HTR-8/SVneo (cell line): ENCODE data around the gene ZC3H12D.

Experiments used
- DNase-seq: peaks from one replicate; pipeline ENCODE4 v3.0.0; 2011; ENCODE audit warnings: low spot score, mixed read lengths; ENCODE audit not compliant: insufficient read length
- FAIRE-seq: peaks from 2 replicates; lab custom pipeline; 2011; peaks lifted over from hg19 to GRCh38; lab: Jason Lieb, UNC

ZC3H12D gene

GRCh38 chr6:149487316-149487715 lies 2.5 kb upstream of the ZC3H12D start:
- FAIRE-seq (no peak), DNase-seq (no peak)

DNA sequence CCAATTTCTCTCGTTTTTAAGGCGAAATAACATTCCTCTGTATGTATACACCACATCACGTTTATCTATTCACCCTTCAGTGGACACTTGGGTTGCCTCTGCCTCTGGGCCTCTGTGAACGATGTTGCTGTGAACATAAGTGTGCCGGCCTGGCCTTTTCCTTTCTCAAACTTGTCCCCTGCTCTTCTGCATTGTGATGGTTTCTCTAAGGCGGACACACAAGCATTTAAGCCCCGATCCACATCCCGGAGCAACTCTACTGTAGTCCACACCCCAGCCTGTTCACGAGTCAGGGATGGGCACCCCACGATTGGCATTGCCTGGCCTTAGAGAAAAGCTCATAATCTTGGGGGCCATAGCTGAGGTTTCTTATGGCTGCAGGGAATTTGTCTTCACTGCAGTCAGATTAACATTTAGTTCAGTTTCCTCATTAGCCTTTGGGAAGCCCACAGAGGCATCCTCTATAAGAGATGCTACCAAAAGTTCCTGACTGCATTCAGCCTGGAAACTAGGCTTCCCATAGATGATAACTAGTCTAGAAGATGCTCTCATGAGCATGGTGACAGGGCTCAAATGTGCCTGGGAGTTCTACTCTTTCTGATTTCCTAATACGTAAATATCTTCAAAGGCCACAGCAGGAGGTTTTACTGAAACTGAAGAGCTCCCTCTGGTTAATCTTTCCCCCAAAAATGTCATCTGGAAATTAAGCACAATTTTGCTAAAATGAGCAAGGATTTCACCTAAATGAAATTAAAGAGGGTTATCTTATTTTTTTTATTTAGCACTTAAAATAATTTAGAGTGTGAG lies 762 bp downstream of the ZC3H12D start:
- no peak for FAIRE-seq

DNA sequence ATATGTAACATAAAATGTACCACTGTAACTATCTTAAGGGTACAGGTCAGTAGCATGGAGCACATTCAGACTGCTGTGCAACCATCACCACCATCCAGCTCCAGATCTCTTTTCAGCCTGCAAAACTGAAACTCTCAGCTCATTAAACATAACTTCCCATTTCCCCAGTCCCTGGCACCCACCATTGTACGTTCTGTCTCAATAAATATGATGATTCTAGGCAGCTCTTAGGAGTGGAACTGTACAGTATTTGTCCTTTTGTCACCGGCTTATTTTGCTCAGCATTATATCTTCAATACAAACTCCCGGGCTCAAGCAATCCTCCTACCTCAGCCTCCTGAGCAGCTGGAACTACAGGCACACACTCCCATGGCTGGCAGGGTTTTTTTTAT lies 1.5 kb downstream of the ZC3H12D start:
- FAIRE-seq (no peak), DNase-seq (no peak)

More for the DNA sequence above, 762 bp downstream of the ZC3H12D start:
- no peak for DNase-seq

GRCh38 chr6:149482545-149483333 lies 2.1 kb downstream of the ZC3H12D start:
- FAIRE-seq = no peak

DNA sequence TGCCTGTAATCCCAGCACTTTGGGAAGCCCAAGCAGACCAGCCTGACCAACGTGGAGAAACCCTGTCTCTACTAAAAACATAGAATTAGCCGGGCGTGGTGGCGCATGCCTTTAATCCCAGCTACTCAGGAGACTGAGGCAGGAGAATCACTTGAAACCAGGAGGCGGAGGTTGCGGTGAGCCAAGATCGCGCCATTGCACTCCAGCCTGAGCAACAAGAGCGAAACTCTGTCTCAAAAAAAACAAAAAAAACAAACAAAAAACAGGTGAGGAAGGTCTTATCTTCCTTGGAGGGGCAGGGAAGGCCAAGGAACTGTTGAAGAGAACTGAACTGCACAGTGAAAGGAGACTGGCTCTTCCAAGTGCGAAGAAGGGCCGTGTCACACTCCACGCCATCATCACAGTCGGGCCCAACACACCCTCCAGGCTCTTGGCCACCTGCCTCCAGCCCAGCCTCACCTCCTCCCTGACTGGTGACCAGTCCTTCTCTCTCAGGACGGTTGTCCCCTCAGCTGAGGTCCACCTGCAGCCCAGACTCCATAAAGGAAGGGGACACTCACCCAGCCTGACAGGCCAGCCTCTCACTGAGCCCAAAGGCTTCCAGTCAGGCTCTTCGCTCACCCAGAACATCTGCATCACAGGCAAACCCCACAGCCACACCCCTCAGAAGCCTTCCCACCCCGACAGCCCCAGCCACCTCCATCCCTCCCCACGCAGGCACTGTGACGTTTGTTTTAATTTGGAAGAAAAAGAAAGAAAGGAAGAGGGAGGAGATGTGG lies 4.1 kb downstream of the ZC3H12D start:
- DNase-seq (no peak), FAIRE-seq (no peak)

More at GRCh38 chr6:149482545-149483333, 2.1 kb downstream of the ZC3H12D start:
- DNase-seq = no peak

GRCh38 chr6:149478631-149479314 lies 6.0 kb downstream of the ZC3H12D start:
- FAIRE-seq (no peak), DNase-seq (no peak)

DNA sequence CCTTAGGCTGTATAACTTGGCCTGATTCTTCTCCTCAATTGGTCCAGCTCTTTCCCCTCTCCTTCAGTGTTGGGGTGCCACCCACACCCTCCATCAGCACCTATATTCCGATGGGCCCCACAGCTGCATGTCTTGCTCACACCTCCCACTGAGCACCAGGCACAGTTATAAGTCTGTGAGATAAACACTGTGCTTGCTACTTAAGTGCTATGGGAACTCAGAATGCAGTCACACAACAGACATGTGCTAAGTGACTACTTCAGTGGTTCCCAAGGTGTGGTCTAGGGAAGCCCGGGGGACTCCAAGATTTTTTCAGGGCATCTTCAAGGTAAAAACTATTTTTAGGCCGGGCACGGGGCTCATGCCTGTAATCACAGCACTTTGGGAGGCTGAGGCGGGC lies 7.3 kb downstream of the ZC3H12D start:
- DNase-seq (no peak), FAIRE-seq (no peak)

DNA sequence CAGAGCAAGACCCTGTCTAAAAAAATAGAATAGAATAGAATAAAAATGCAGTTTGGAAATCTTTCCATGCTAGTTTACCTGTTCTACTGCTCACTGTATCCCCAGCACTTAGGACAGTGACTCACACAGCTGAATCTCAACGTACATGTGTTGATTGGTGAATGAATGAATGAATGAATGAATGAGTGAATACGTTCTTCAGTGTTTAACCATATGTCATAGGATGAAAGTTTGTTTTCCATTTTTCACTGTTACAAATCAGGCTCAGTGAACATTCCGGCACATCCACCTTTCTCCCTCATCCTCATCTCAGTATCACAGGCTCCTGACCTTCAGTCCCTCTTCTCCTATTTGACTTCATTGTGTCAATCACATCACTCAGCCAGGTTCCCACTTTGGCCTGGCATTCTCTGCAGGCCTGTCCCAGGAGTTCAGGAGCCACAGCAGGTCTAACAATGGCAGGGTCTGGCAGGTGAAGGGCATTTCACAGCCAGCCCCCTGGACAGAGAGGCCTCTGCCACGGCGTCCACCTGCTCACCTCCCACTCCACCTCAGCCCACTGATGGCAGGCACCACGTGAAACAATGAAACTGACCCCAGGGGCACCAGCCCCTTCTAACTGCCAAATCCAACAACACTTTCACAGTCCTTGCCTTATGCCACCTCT lies 7.9 kb downstream of the ZC3H12D start:
- FAIRE-seq (no peak), DNase-seq (no peak)

GRCh38 chr6:149474108-149474935 lies 10.5 kb downstream of the ZC3H12D start:
- no peak for FAIRE-seq
- no peak for DNase-seq

GRCh38 chr6:149473080-149474052 lies 11.4 kb downstream of the ZC3H12D start:
- DNase-seq = no peak
- FAIRE-seq = no peak

DNA sequence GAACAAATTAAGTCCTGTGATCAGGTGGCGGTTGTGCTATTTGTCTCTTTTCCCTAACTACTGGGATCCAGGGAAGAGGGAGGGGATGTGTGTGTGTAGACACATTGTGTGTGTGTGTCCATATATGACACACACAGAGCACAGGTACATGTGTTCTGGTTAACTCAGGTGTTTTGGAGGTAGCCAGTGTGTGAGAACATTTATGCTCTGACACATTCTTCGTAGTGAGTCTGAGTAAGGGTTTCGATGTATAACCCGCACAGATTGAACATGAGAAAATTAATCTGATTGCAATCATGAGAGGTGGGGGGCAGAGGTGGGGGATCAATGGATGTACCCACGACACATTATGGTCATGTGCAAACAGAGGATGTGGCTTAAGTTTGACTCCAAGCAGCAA lies 12.6 kb downstream of the ZC3H12D start:
- FAIRE-seq = no peak

DNA sequence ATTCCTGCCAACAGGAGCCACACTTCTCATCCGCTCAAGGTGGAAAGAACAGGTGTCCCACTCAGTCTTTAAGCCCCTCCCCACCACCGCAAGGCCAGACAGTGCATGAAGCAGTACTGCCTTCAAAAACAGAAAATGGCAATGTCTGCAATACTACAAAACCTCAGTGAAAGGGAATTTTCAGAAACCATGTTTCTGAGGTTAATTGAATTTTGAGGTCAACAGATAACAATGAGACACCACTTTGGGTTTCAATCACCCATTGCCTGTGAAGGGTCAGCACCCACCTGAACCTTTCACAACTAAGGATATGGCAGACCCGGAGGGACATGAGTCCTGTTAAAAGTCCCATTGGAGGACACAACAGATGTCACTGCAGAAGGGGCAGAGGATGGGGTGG lies 13.0 kb downstream of the ZC3H12D start:
- DNase-seq (no peak), FAIRE-seq (no peak)

More for the DNA sequence above, 12.6 kb downstream of the ZC3H12D start:
- no peak for DNase-seq

- FAIRE-seq = no peak
- DNase-seq = no peak
Observed at GRCh38 chr6:149470948-149471347, 13.9 kb downstream of the ZC3H12D start.

DNA sequence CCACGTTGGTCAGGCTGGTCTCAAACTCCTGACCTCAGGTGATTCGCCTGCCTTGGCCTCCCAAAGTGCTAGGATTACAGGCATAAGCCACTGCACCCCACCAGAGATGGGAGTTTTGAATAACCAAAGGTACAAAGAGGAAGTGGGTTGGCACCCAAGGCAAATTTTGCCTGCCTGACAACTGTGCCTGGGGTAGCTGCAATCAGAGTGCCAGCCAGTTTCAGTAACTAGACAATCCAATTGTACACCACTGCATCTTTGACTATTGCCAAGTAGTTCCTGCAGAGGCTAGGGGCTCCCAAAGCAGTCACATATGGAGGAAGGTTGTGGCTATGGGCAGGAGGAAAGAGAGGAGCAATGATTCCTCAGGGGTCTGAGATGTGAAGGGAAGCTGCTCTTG lies 16.6 kb downstream of the ZC3H12D start:
- FAIRE-seq (no peak), DNase-seq (no peak)

- no peak for DNase-seq
- no peak for FAIRE-seq
Observed at GRCh38 chr6:149467265-149467664, 17.5 kb downstream of the ZC3H12D start.

GRCh38 chr6:149464411-149464810 lies 20.4 kb downstream of the ZC3H12D start:
- no peak for DNase-seq

DNA sequence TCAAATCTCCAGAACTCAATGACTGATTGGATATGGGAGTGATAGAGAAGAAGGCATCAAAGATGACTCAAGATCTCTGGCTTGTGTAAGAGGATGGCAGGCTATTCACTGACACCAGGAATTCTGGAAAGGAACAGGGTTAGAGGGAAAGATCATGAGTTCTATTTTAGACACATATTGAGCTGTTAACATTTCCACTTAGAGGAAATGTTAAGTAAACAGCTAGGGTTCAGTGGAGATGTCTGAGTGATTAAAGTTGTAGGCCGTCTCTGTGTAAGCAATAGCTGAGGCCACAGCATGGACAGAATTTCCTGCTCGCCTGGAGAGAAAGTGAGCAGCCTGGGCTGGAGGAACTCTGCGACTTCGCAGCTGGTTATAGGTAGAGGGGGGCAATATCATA lies 21.0 kb downstream of the ZC3H12D start:
- no peak for DNase-seq
- no peak for FAIRE-seq

More at GRCh38 chr6:149464411-149464810, 20.4 kb downstream of the ZC3H12D start:
- no peak for FAIRE-seq
